WTC11 (cell line): ENCODE data around the gene ZNF488. TPM values are rescaled to one million over a fixed set of nuclear protein-coding genes. Genes with fewer than 3 reads are reported as not detected.

Experiments used
- ATAC-seq: fragments of 200-7000 bp; cut with Tn5 transposase; 2 replicates; pipeline ENCODE4 v1.10.0; 2021; ENCODE audit warnings: mild to moderate bottlenecking, moderate library complexity
- Bru-seq: library from RNA; stranded (reverse); fragments of 400-500 nt; gene quantifications from one replicate; lab custom pipeline; 2021; lab: Mats Ljungman, UMichigan
- CTCF ChIA-PET: fragments of 300-600 bp; sonication (Branson Sonifier 250); formaldehyde crosslinking; loops from one replicate; lab custom pipeline; 2021; ENCODE audit warnings: antibody characterized with exemption; lab: Charles Lee
- POLR2A ChIA-PET: fragments of 350-600 bp; sonication (Branson Sonifier 250); formaldehyde crosslinking; loops from one replicate; lab custom pipeline; 2021; ENCODE audit warnings: antibody characterized with exemption; lab: Charles Lee
- DNase-seq: peaks from one replicate; pipeline ENCODE4 v3.0.0; 2021; ENCODE audit warnings: low spot score
- H3K27ac Mint-ChIP-seq: 2 replicates; pipeline ENCODE4 v1.8.0; 2021; ENCODE audit warnings: mixed read lengths
- H3K27me3 Mint-ChIP-seq: 2 replicates; pipeline ENCODE4 v1.8.0; 2021; ENCODE audit warnings: low read depth, mild to moderate bottlenecking, moderate library complexity, mixed read lengths
- H3K36me3 Mint-ChIP-seq: 2 replicates; pipeline ENCODE4 v1.8.0; 2021; ENCODE audit warnings: mixed read lengths
- H3K4me1 Mint-ChIP-seq: 2 replicates; pipeline ENCODE4 v1.8.0; 2022; ENCODE audit warnings: mixed read lengths
- H3K4me3 Mint-ChIP-seq: 2 replicates; pipeline ENCODE4 v1.8.0; 2021; ENCODE audit warnings: mild to moderate bottlenecking, moderate library complexity, mixed read lengths
- H3K9me3 Mint-ChIP-seq: 2 replicates; pipeline ENCODE4 v1.8.0; 2021; ENCODE audit warnings: mixed read lengths
- CREM ChIP-seq: sonication (generic); formaldehyde crosslinking; IDR thresholded peaks from 2 replicates; pipeline ENCODE4 v1.8.1; 2022; ENCODE audit warnings: mild to moderate bottlenecking, missing genetic modification reagents, moderate library complexity
- FOXK1 ChIP-seq: sonication (generic); formaldehyde crosslinking; IDR thresholded peaks from 2 replicates; pipeline ENCODE4 v1.8.0; 2022; ENCODE audit warnings: mild to moderate bottlenecking, moderate library complexity, missing genetic modification reagents
- JUN ChIP-seq: sonication (generic); formaldehyde crosslinking; IDR thresholded peaks from 2 replicates; pipeline ENCODE4 v1.8.0; 2023; ENCODE audit warnings: mild to moderate bottlenecking, missing genetic modification reagents
- SMAD3 ChIP-seq: sonication (generic); formaldehyde crosslinking; IDR thresholded peaks from 2 replicates; pipeline ENCODE4 v1.8.0; 2022; ENCODE audit warnings: missing genetic modification reagents, mild to moderate bottlenecking, borderline replicate concordance
- SP1 ChIP-seq: sonication (generic); formaldehyde crosslinking; conservative IDR thresholded peaks from 2 replicates; pipeline ENCODE4 v1.8.1; 2022; ENCODE audit warnings: missing genetic modification reagents
- TP53 ChIP-seq: sonication (generic); formaldehyde crosslinking; IDR thresholded peaks from 2 replicates; pipeline ENCODE4 v1.8.1; 2023; ENCODE audit warnings: mild to moderate bottlenecking, missing genetic modification reagents
- ZNF317 ChIP-seq: sonication (generic); formaldehyde crosslinking; IDR thresholded peaks from 2 replicates; pipeline ENCODE4 v1.8.1; 2023; ENCODE audit warnings: low read depth, mild to moderate bottlenecking, moderate library complexity, missing genetic modification reagents, borderline replicate concordance
- ZNF423 ChIP-seq: fragments of 250-450 bp; sonication (Bioruptor Pico); IDR thresholded peaks from 2 replicates; pipeline ENCODE4 v2.1.2; 2022; ENCODE audit warnings: mild to moderate bottlenecking, moderate library complexity
- long read RNA-seq, 3 experiments: library from RNA in 1 of 3; library from capped mRNA in 1 of 3; library from polyadenylated mRNA in 1 of 3; unstranded in 2 of 3; stranded (forward) in 1 of 3; transcript quantifications; one replicate each; pipeline ENCODE4 v2.0.0, GENCODE V29; 2021
- total RNA-seq: library from RNA; stranded (reverse); gene quantifications from 3 replicates; pipeline ENCODE4 v1.2.3, GENCODE V29; 2021
- TF ChIP-seq, protein P1 (sequence below): sonication (generic); formaldehyde crosslinking; conservative IDR thresholded peaks from 2 replicates; pipeline ENCODE4 v1.8.1; 2023; ENCODE audit warnings: mild to moderate bottlenecking, low read depth, missing genetic modification reagents, moderate library complexity
- TF ChIP-seq, protein P2 (sequence below): sonication (generic); formaldehyde crosslinking; IDR thresholded peaks from 2 replicates; pipeline ENCODE4 v1.8.0; 2022; ENCODE audit warnings: mild to moderate bottlenecking, missing genetic modification reagents
- TF ChIP-seq, protein P3 (sequence below): sonication (generic); formaldehyde crosslinking; IDR thresholded peaks from 2 replicates; pipeline ENCODE4 v1.8.1; 2022; ENCODE audit warnings: mild to moderate bottlenecking, moderate library complexity, missing genetic modification reagents
- TF ChIP-seq, protein P4 (sequence below): sonication (generic); formaldehyde crosslinking; IDR thresholded peaks from 2 replicates; pipeline ENCODE4 v1.8.0; 2023; ENCODE audit warnings: missing genetic modification reagents, mild to moderate bottlenecking, borderline replicate concordance
- TF ChIP-seq, protein P5 (sequence below): sonication (generic); formaldehyde crosslinking; IDR thresholded peaks from 2 replicates; pipeline ENCODE4 v1.8.0; 2022; ENCODE audit warnings: mild to moderate bottlenecking, missing genetic modification reagents
- TF ChIP-seq, protein P6 (sequence below): sonication (generic); formaldehyde crosslinking; IDR thresholded peaks from 2 replicates; pipeline ENCODE4 v1.8.0; 2022; ENCODE audit warnings: mild to moderate bottlenecking, missing genetic modification reagents

Gene ZNF488, protein sequence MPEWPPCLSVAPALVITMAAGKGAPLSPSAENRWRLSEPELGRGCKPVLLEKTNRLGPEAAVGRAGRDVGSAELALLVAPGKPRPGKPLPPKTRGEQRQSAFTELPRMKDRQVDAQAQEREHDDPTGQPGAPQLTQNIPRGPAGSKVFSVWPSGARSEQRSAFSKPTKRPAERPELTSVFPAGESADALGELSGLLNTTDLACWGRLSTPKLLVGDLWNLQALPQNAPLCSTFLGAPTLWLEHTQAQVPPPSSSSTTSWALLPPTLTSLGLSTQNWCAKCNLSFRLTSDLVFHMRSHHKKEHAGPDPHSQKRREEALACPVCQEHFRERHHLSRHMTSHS
- 7.1 to 8.7 TPM (median 8.0 TPM) in 3 replicates for total RNA-seq
- percentile 75 among the genes with signal in this experiment for Bru-seq, nascent RNA
- long read RNA-seq, experiment 1, transcript ZNF488-201 (2 exons, 3,496 nt), result major isoform, 37 of 44 reads
- long read RNA-seq, experiment 1, partial matches to known transcripts, result 0 of 44 reads
- long read RNA-seq, experiment 1, other reads (novel, unspliced or antisense), result 7 of 44 reads
- long read RNA-seq, experiment 2, partial matches to known transcripts, result 0 of 11 reads
- long read RNA-seq, experiment 2, other reads (novel, unspliced or antisense), result 7 of 11 reads
- long read RNA-seq, experiment 3, result 0 reads

DNA sequence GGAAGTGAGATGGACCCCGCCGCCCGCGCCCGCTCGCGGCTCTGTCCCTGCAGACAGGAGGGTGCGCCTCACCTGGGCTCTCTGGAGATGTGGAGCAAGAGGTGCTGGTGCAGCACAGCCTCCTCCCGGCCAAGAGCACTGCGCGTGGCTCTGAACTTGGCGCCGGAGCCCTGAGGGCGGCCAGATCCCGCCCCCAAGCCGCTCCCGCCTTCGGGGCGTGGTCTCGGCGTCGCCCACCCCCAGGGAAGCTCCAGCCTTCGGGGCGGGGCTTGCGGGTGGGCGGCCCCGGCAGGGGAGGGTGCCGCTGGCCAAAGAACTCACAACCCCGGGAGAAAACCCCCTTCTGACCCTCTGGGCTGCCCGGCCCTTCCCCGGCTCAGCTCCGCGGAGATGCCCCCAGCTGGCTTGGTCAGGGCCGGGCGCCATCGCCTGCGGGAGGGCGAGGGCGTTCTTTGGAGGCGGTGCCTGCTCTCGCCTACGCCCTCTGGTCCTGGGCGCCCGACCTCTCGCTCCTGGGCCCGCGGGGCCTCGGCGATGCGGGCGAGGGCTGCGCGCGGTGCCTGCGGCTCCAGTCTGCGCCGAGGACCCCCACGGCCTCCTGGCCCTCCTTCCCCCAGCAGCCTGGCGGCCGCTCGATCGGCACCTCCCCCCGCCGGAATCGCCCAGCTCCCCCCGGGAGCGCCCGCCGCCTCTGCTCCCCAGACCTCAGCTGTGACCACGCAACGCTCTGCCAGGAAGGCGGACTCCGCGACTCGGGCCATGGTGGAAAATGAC is at the start of gene ZNF488:
TSS of gene ZNF488 (minus strand) at position 146 of the 774 bp plus-strand sequence. CDS start 15,464 bp downstream, outside the sequence.
- ChIA-PET CTCF (interaction anchor here (0.7 to 2.3 kb wide), 9 partner anchors 18 to 360 kb away, joined by 3 to 17 read pairs (median 5); no protein-coding TSS in a partner anchor), POLR2A (interaction anchor here (0.7 to 1.5 kb wide), 5 partner anchors 13 to 22 kb away, joined by 3 to 7 read pairs (median 5); no protein-coding TSS in a partner anchor)
- Mint-ChIP-seq H3K27ac (peak within 1 kb of the TSS; percentile 82), H3K36me3 (peaks cover 21% of the 10 kb centered on the region), H3K4me3 (peak within 1 kb of the TSS; percentile 89), H3K27me3 (peaks cover 15% of the 10 kb centered on the region), H3K9me3 (peaks cover 26% of the 10 kb centered on the region), H3K4me1 (peaks cover 32% of the 10 kb centered on the region)
- peak; percentile 83 for DNase-seq
- TF ChIP-seq CREM (no peak), ZNF423 (0 out of 2 replicates have a peak, but pooled peaks have one; percentile 15), SP1 (CRISPR knock-in tag) (peak; percentile 89), SMAD3 (CRISPR knock-in tag) (peak; percentile 60; the same call in 1 of the 2 replicates), ZNF317 (CRISPR knock-in tag) (no peak), JUN (no peak), FOXK1 (CRISPR knock-in tag) (peak; percentile 45; the same call in 1 of the 2 replicates), TP53 (CRISPR knock-in tag) (0 out of 2 replicates have a peak, but pooled peaks have one; percentile 52)
- TF ChIP-seq, protein P1, sequence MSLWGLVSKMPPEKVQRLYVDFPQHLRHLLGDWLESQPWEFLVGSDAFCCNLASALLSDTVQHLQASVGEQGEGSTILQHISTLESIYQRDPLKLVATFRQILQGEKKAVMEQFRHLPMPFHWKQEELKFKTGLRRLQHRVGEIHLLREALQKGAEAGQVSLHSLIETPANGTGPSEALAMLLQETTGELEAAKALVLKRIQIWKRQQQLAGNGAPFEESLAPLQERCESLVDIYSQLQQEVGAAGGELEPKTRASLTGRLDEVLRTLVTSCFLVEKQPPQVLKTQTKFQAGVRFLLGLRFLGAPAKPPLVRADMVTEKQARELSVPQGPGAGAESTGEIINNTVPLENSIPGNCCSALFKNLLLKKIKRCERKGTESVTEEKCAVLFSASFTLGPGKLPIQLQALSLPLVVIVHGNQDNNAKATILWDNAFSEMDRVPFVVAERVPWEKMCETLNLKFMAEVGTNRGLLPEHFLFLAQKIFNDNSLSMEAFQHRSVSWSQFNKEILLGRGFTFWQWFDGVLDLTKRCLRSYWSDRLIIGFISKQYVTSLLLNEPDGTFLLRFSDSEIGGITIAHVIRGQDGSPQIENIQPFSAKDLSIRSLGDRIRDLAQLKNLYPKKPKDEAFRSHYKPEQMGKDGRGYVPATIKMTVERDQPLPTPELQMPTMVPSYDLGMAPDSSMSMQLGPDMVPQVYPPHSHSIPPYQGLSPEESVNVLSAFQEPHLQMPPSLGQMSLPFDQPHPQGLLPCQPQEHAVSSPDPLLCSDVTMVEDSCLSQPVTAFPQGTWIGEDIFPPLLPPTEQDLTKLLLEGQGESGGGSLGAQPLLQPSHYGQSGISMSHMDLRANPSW (CRISPR knock-in tag), result no peak
- TF ChIP-seq, protein P2, sequence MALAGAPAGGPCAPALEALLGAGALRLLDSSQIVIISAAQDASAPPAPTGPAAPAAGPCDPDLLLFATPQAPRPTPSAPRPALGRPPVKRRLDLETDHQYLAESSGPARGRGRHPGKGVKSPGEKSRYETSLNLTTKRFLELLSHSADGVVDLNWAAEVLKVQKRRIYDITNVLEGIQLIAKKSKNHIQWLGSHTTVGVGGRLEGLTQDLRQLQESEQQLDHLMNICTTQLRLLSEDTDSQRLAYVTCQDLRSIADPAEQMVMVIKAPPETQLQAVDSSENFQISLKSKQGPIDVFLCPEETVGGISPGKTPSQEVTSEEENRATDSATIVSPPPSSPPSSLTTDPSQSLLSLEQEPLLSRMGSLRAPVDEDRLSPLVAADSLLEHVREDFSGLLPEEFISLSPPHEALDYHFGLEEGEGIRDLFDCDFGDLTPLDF (CRISPR knock-in tag), result no peak
- TF ChIP-seq, protein P3, sequence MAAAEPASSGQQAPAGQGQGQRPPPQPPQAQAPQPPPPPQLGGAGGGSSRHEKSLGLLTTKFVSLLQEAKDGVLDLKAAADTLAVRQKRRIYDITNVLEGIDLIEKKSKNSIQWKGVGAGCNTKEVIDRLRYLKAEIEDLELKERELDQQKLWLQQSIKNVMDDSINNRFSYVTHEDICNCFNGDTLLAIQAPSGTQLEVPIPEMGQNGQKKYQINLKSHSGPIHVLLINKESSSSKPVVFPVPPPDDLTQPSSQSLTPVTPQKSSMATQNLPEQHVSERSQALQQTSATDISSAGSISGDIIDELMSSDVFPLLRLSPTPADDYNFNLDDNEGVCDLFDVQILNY (CRISPR knock-in tag), result peak; percentile 60
- TF ChIP-seq, protein P4, sequence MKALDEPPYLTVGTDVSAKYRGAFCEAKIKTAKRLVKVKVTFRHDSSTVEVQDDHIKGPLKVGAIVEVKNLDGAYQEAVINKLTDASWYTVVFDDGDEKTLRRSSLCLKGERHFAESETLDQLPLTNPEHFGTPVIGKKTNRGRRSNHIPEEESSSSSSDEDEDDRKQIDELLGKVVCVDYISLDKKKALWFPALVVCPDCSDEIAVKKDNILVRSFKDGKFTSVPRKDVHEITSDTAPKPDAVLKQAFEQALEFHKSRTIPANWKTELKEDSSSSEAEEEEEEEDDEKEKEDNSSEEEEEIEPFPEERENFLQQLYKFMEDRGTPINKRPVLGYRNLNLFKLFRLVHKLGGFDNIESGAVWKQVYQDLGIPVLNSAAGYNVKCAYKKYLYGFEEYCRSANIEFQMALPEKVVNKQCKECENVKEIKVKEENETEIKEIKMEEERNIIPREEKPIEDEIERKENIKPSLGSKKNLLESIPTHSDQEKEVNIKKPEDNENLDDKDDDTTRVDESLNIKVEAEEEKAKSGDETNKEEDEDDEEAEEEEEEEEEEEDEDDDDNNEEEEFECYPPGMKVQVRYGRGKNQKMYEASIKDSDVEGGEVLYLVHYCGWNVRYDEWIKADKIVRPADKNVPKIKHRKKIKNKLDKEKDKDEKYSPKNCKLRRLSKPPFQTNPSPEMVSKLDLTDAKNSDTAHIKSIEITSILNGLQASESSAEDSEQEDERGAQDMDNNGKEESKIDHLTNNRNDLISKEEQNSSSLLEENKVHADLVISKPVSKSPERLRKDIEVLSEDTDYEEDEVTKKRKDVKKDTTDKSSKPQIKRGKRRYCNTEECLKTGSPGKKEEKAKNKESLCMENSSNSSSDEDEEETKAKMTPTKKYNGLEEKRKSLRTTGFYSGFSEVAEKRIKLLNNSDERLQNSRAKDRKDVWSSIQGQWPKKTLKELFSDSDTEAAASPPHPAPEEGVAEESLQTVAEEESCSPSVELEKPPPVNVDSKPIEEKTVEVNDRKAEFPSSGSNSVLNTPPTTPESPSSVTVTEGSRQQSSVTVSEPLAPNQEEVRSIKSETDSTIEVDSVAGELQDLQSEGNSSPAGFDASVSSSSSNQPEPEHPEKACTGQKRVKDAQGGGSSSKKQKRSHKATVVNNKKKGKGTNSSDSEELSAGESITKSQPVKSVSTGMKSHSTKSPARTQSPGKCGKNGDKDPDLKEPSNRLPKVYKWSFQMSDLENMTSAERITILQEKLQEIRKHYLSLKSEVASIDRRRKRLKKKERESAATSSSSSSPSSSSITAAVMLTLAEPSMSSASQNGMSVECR (CRISPR knock-in tag), result peak; percentile 39; the same call in 1 of the 2 replicates
- TF ChIP-seq, protein P5, sequence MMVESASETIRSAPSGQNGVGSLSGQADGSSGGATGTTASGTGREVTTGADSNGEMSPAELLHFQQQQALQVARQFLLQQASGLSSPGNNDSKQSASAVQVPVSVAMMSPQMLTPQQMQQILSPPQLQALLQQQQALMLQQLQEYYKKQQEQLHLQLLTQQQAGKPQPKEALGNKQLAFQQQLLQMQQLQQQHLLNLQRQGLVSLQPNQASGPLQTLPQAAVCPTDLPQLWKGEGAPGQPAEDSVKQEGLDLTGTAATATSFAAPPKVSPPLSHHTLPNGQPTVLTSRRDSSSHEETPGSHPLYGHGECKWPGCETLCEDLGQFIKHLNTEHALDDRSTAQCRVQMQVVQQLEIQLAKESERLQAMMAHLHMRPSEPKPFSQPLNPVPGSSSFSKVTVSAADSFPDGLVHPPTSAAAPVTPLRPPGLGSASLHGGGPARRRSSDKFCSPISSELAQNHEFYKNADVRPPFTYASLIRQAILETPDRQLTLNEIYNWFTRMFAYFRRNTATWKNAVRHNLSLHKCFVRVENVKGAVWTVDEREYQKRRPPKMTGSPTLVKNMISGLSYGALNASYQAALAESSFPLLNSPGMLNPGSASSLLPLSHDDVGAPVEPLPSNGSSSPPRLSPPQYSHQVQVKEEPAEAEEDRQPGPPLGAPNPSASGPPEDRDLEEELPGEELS, result no peak
- TF ChIP-seq, protein P6, sequence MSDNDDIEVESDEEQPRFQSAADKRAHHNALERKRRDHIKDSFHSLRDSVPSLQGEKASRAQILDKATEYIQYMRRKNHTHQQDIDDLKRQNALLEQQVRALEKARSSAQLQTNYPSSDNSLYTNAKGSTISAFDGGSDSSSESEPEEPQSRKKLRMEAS (CRISPR knock-in tag), result peak; percentile 75; the same call in 1 of the 2 replicates
- peak; percentile 89 for ATAC-seq
